SJSA1 (cell line): Measurements from ENCODE around the gene NRGN. TPM values are rescaled to one million over a fixed set of nuclear protein-coding genes. Genes with fewer than 3 reads are reported as not detected.

Source experiments
- total RNA-seq: library from RNA; depleted of rRNA; stranded (reverse); fragments of >200 nt; shearing (Covaris generic); gene quantifications from 2 replicates; pipeline ENCODE4 v1.2.3, GENCODE V29; 2014; rRNA removed

NRGN gene
- total RNA-seq, 1 experiment from 2014 or later, result 2.9 TPM

Other genes with a start within 250 kb of the NRGN start
- not detected in 2 replicates for gene OR8B12, start 196.3 kb upstream of the NRGN start, total RNA-seq
- gene OR8A1, start 169.9 kb upstream of the NRGN start, total RNA-seq, result not detected in 2 replicates
- not detected in 2 replicates for gene PANX3, start 128.5 kb upstream of the NRGN start, total RNA-seq
- 12.4 and 13.5 TPM in 2 replicates for gene TBRG1, start 117.1 kb upstream of the NRGN start, total RNA-seq
- 2.8 and 4.7 TPM in 2 replicates for gene SIAE, start 66.2 kb upstream of the NRGN start, total RNA-seq
- gene SPA17, start 66.0 kb upstream of the NRGN start, total RNA-seq, result 2.6 and 5.5 TPM in 2 replicates
- gene VSIG2, start 12.3 kb downstream of the NRGN start, total RNA-seq, result not detected in 2 replicates
- gene ESAM, start 22.3 kb downstream of the NRGN start, total RNA-seq, result 0.18 TPM in 1 of 2 replicates, not detected in the other
- 15.3 and 16.3 TPM in 2 replicates for gene MSANTD2, start 60.5 kb downstream of the NRGN start, total RNA-seq
- 4.1 and 8.5 TPM in 2 replicates for gene ROBO3, start 125.5 kb downstream of the NRGN start, total RNA-seq
- 0.97 and 2.8 TPM in 2 replicates for gene ROBO4, start 157.9 kb downstream of the NRGN start, total RNA-seq
- gene HEPN1, start 179.3 kb downstream of the NRGN start, total RNA-seq, result not detected in 2 replicates
- gene HEPACAM, start 196.1 kb downstream of the NRGN start, total RNA-seq, result not detected in 2 replicates
- 2.2 and 2.7 TPM in 2 replicates for gene CCDC15, start 214.3 kb downstream of the NRGN start, total RNA-seq